ENCODE data around the gene TM9SF1.

TM9SF1 gene

GRCh38 chr14:24185026-24185425 lies 10.2 kb downstream of the TM9SF1 start:
- TF ChIP-seq FOXM1 (IDR thresholded peaks at IDR 0.05; ENCODE audit: borderline replicate concordance) = no peak
- no peak for TF ChIP-seq L3MBTL2 (conservative IDR thresholded peaks at IDR 0.05)
- no peak for TF ChIP-seq TARDBP (IDR thresholded peaks at IDR 0.05)
- TF ChIP-seq, protein P1, sequence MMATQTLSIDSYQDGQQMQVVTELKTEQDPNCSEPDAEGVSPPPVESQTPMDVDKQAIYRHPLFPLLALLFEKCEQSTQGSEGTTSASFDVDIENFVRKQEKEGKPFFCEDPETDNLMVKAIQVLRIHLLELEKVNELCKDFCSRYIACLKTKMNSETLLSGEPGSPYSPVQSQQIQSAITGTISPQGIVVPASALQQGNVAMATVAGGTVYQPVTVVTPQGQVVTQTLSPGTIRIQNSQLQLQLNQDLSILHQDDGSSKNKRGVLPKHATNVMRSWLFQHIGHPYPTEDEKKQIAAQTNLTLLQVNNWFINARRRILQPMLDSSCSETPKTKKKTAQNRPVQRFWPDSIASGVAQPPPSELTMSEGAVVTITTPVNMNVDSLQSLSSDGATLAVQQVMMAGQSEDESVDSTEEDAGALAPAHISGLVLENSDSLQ (IDR thresholded peaks at IDR 0.05) = no peak
- no peak for TF ChIP-seq BHLHE40 (IDR thresholded peaks at IDR 0.05; ENCODE audit: borderline replicate concordance)
- no peak for TF ChIP-seq NFRKB (IDR thresholded peaks at IDR 0.05)
- TF ChIP-seq ELF4 (IDR thresholded peaks at IDR 0.05) = no peak
- TF ChIP-seq CTBP1 (IDR thresholded peaks at IDR 0.05; ENCODE audit: borderline replicate concordance) = no peak
- TF ChIP-seq ARNT (IDR thresholded peaks at IDR 0.05) = no peak
- CTCF ChIA-PET = interaction anchor here (1.6 kb wide), 1 partner anchor 24 kb away, joined by 4 read pairs; the partner anchor contains the start of gene IRF9
- POLR2A ChIA-PET = interaction anchor here (0.7 to 2.9 kb wide), 3 partner anchors 8 to 44 kb away, joined by 3 to 14 read pairs (median 4); partner anchors contain the start of genes EMC9 and TM9SF1
- DNase-seq (ENCODE audit: extremely low spot score) = no peak

DNA sequence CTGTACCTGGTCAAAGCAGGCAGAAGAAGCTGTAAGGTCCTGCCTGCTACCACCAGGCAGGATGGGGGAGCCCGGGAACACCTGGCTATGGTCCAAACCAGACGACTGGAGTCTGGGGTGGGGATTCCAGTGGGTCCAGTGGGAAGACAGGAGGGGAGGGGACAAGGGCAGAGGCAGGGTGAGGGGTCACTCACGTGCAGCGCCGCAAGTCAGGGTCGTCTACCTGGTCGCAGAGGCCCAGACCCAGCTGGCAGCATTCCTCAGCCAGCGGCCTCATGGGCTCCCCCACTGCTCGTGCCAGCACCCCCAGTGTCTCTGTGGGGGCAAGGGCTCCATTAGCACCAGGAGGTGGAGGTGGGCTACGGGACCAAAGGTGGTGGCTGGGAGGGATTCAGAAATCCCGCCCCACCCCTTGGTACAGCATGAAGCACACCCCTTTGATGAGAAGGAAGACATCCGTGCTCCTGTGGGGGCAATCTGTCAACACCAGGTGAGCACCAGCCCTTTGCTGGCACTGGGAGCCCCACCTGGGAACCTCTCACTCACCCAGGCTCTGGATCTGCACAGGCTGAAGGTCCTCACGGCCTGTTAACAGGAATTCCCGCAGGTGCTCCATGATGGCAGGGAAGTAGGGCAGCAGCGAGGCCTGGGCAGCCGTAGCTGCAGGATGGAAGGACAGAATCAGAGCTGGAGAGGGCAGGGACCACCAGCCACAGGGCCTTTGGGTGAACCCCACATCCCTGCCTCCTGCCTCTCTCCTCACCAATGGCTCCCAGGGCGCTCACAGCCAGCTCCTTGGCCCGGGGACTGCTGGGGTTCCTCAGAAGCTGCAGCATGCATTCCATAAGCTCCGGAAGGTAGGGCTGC lies 10.9 kb downstream of the TM9SF1 start:
- POLR2A ChIA-PET = interaction anchor here (2.9 kb wide), 1 partner anchor 11 kb away, joined by 14 read pairs; the partner anchor contains the start of gene TM9SF1
- DNase-seq (ENCODE audit: extremely low spot score) = no peak
- TF ChIP-seq SUZ12 (IDR thresholded peaks at IDR 0.05) = no peak
- no peak for TF ChIP-seq NFRKB (IDR thresholded peaks at IDR 0.05)
- no peak for TF ChIP-seq FOXK2 (IDR thresholded peaks at IDR 0.05)
- no peak for TF ChIP-seq ARNT (IDR thresholded peaks at IDR 0.05)
- no peak for TF ChIP-seq FOXM1 (IDR thresholded peaks at IDR 0.05; ENCODE audit: borderline replicate concordance)
- no peak for TF ChIP-seq L3MBTL2 (conservative IDR thresholded peaks at IDR 0.05)
- TF ChIP-seq SP1 (IDR thresholded peaks at IDR 0.05) = no peak
- no peak for TF ChIP-seq TARDBP (IDR thresholded peaks at IDR 0.05)
- no peak for TF ChIP-seq BHLHE40 (IDR thresholded peaks at IDR 0.05; ENCODE audit: borderline replicate concordance)
- TF ChIP-seq, protein P1 (IDR thresholded peaks at IDR 0.05) = no peak
- TF ChIP-seq LEF1 (IDR thresholded peaks at IDR 0.05; ENCODE audit: borderline replicate concordance) = no peak
- TF ChIP-seq HDGF (IDR thresholded peaks at IDR 0.05; ENCODE audit: borderline replicate concordance) = no peak
- no peak for TF ChIP-seq CTBP1 (IDR thresholded peaks at IDR 0.05; ENCODE audit: borderline replicate concordance)
- CTCF ChIA-PET = interaction anchor here (1.6 kb wide), 1 partner anchor 23 kb away, joined by 4 read pairs; the partner anchor contains the start of gene IRF9

GRCh38 chr14:24183014-24183481 lies 12.2 kb downstream of the TM9SF1 start:
- ChIA-PET CTCF (interaction anchor here (1.1 kb wide), 1 partner anchor 125 kb away, joined by 3 read pairs; no protein-coding TSS in a partner anchor), POLR2A (interaction anchor here (0.8 to 1.0 kb wide), 2 partner anchors 30 to 42 kb away, joined by 3 to 4 read pairs; partner anchors contain the start of genes CHMP4A and EMC9)
- TF ChIP-seq FOXM1 (IDR thresholded peaks at IDR 0.05; ENCODE audit: borderline replicate concordance) (no peak), CTBP1 (IDR thresholded peaks at IDR 0.05; ENCODE audit: borderline replicate concordance) (no peak), ZNF384 (IDR thresholded peaks at IDR 0.05) (no peak), HDGF (IDR thresholded peaks at IDR 0.05; ENCODE audit: borderline replicate concordance) (no peak), BHLHE40 (IDR thresholded peaks at IDR 0.05; ENCODE audit: borderline replicate concordance) (no peak), ELF4 (IDR thresholded peaks at IDR 0.05) (no peak), SP1 (IDR thresholded peaks at IDR 0.05) (no peak)
- DNase-seq (ENCODE audit: extremely low spot score) = no peak

DNA sequence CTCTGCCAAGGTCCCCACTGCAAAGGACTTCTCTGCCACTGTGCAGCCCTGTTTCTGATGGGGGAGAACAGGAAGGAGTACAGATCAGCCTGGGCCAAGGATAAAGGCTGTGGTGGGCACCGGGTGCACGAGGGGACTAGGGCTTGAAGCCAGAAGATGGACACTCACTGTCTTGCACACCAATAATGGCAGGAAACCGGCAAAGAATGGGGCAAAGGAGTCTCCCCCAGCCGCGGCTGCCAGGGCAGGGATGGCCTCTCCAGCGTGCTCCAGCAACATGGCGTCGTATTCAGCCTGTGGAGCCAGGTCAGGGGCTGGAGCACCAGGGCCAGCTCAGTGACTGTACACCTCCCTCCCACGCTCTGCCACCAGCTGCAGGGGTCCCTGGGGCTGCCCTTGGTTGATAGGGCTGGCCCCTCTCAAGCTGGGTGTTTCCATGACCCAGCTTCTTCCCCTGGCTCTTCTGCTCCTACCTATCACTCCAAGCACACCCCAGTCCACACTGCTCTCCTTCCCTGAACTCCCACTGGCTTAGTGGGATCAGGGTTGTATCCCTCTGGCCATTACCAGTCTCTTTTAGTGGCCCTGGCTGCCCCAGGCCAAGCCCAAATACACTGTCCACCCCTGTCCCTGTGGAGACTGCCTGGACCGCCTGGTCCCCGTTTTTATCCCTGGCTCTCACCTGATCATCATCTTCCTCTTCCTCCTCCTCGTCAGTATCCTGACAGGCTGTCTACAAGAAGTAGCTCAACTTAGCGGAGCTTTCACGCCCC lies 12.9 kb downstream of the TM9SF1 start:
- ChIA-PET CTCF (interaction anchor here (1.1 kb wide), 1 partner anchor 124 kb away, joined by 3 read pairs; no protein-coding TSS in a partner anchor), POLR2A (interaction anchor here (0.8 to 1.0 kb wide), 2 partner anchors 31 to 41 kb away, joined by 3 to 4 read pairs; partner anchors contain the start of genes CHMP4A and EMC9)

DNA sequence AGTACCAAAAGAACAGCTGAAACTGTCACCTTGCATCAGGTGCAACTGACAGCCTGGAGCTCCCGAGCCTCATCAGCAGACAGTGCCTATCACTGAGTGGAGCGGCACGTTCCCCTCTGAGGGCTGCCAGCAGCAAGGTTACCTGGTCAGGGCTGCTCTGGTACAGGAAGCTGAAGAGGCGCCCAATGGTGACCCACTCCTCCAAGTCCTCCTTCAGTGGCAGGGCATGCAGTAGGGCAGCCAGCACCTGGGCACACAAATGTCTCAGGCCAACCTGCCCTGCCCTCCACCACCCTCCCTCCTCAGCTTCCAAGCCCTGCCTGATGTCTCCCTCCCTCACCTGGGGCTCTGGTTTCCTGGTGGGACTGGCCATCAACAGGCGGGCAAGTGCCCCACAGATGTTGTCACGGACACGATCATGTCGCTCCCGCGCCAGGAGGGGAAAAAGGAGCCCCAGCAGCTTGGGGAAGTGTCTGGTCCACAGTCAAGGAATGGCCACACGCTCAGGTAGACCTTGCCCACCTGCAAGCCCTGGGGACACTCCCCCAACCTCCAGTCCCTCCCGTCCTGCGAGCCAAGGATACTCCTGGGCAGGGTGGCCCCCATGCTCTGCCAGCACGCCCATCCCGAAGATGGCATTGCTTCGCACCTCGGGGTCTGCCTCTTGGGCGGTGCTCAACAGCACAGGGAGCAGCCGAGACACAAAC lies 13.7 kb downstream of the TM9SF1 start:
- TF ChIP-seq TARDBP (IDR thresholded peaks at IDR 0.05) (no peak), ELF4 (IDR thresholded peaks at IDR 0.05) (no peak), SP1 (IDR thresholded peaks at IDR 0.05) (no peak), ARNT (IDR thresholded peaks at IDR 0.05) (no peak), BHLHE40 (IDR thresholded peaks at IDR 0.05; ENCODE audit: borderline replicate concordance) (no peak), CTBP1 (IDR thresholded peaks at IDR 0.05; ENCODE audit: borderline replicate concordance) (no peak), FOXK2 (IDR thresholded peaks at IDR 0.05) (no peak), SUZ12 (IDR thresholded peaks at IDR 0.05) (no peak), ZNF384 (IDR thresholded peaks at IDR 0.05) (no peak), FOXM1 (IDR thresholded peaks at IDR 0.05; ENCODE audit: borderline replicate concordance) (no peak), HDGF (IDR thresholded peaks at IDR 0.05; ENCODE audit: borderline replicate concordance) (no peak), FOXA1 (IDR thresholded peaks at IDR 0.05) (no peak), NFRKB (IDR thresholded peaks at IDR 0.05) (no peak)
- TF ChIP-seq, protein P1 (IDR thresholded peaks at IDR 0.05) = no peak
- no peak for DNase-seq (ENCODE audit: extremely low spot score)
- POLR2A ChIA-PET = interaction anchor here (1.3 to 3.2 kb wide), 5 partner anchors 7 to 68 kb away, joined by 4 to 15 read pairs (median 7); partner anchors contain the start of genes DCAF11, IPO4, IRF9 and NRL
- CTCF ChIA-PET = interaction anchor here (1.1 to 2.1 kb wide), 2 partner anchors 20 to 123 kb away, joined by 3 to 10 read pairs; partner anchors contain the start of gene IRF9

More for the DNA sequence above, 12.9 kb downstream of the TM9SF1 start:
- no peak for DNase-seq (ENCODE audit: extremely low spot score)
- TF ChIP-seq FOXK2 (IDR thresholded peaks at IDR 0.05) (no peak), FOXA1 (IDR thresholded peaks at IDR 0.05) (no peak), ZNF384 (IDR thresholded peaks at IDR 0.05) (no peak)
